Large intestine (tissue), 3 donors: ENCODE data around the gene LRRC70. TPM values are rescaled to one million over a fixed set of nuclear protein-coding genes. Genes with fewer than 3 reads are reported as not detected.

ENCODE experiments used
- DNase-seq, 2 donors: peaks; one replicate each; pipeline versions ENCODE4 v3.0.0 to v3.0.0-alpha.2; 2013
- H3K27ac ChIP-seq: one replicate; pipeline ENCODE4 v1.5.1; 2013; ENCODE audit warnings: low read length
- H3K27me3 ChIP-seq: 2 replicates; pipeline ENCODE4 v1.6.1; 2013; ENCODE audit warnings: low read length; ENCODE audit not compliant: control insufficient read depth, insufficient read depth
- H3K36me3 ChIP-seq: 2 replicates; pipeline ENCODE4 v1.6.1; 2013; ENCODE audit warnings: low read length; ENCODE audit not compliant: control insufficient read depth, insufficient read depth
- H3K4me1 ChIP-seq: one replicate; pipeline ENCODE4 v1.6.1; 2013; ENCODE audit warnings: low read length; ENCODE audit not compliant: control insufficient read depth, insufficient read depth
- H3K4me3 ChIP-seq: one replicate; pipeline ENCODE4 v1.5.1; 2013; ENCODE audit warnings: low read length
- H3K9me3 ChIP-seq: one replicate; pipeline ENCODE4 v1.6.1; 2013; ENCODE audit warnings: mild to moderate bottlenecking, low read depth, low read length, moderate library complexity; ENCODE audit not compliant: control insufficient read depth
- WGBS: methylation state at CpG from one replicate; pipeline ENCODE4 v1.1.5; 2013; ENCODE audit warnings: low lambda C conversion rate; ENCODE audit not compliant: insufficient coverage; 5-methylcytosine and 5-hydroxymethylcytosine counted together
- polyA plus RNA-seq: library from polyadenylated mRNA; unstranded; fragments of 120-200 nt; gene quantifications from one replicate; pipeline ENCODE4 v1.2.1, GENCODE V29; 2013

The LRRC70 gene
- polyA plus RNA-seq, 1 donor, result 4.2 TPM

DNA sequence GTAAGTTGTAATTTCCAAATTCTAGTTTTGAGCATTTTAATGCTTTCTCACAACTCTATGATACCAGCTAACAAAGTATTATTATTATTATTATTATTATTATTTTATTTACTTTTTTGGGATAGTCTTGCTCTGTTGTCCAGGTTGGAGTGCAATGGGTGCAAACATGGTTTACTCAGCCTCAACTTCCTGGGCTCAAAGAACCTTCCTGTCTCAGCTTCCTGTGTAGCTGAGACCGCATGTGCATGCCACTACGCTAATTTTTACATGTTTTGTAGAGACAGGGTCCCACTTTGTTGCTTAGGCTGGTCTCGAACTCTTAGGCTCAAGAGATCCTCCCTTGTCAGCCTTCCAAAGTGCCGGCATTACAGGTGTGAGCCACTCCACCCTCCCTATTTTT, 27.0 kb downstream of the LRRC70 start:
- H3K27me3 ChIP-seq, result no peaks in the 10 kb centered on the region
- 90% methylated on average over 2 of the region's 4 CpGs for WGBS

DNA sequence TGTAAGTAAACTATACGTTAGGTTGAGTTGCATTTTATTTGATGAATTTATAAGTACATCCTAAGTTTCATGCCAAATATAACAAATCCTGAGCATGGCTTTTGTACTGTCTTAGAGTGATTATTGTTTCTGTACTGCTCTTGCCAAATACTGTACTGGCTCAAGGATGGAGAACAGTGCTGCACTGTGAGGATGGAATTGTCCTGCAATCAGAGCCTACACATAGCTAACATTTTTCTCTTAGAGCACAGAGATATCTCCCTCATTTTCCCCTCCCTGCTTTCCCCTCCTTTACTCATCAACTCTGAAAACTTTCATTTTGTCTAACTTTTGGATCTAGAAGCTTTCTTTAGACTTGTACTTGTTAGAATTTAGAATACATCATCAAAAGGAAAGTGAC, 28.3 kb downstream of the LRRC70 start:
- no peak overlapping the region for H3K27ac ChIP-seq
- no peaks in the 10 kb centered on the region for H3K9me3 ChIP-seq
- no peaks in the 10 kb centered on the region for H3K4me1 ChIP-seq
- no peak for DNase-seq
- WGBS, result 80% methylated on average over 1 of the region's 1 CpG
- H3K27me3 ChIP-seq, result no peaks in the 10 kb centered on the region
- H3K4me3 ChIP-seq, result no peak overlapping the region
- peaks cover 13% of the 10 kb centered on the region for H3K36me3 ChIP-seq

More for the DNA sequence above, 27.0 kb downstream of the LRRC70 start:
- DNase-seq, result no peak
- Histone ChIP-seq H3K36me3 (peaks cover 13% of the 10 kb centered on the region), H3K9me3 (no peaks in the 10 kb centered on the region), H3K27ac (no peak overlapping the region), H3K4me3 (no peak overlapping the region), H3K4me1 (no peaks in the 10 kb centered on the region)

DNA sequence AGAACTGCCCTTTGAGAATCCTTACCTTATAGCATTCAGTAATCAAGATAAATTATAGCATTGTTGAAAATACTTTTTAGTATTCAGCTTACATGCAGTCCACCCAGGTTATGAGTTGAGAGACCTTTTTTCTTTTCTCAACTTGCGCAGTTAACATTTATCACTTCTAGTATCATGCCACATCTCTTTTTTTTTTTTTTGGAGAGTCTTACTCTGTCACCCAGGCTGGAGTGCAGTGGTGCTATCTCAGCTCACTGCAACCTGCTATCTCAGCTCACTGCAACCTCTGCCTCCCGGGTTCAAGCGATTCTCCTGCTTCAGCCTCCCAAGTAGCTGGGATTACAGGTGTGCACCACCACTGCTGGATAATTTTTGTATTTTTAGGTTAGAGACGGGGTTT, 29.0 kb downstream of the LRRC70 start:
- H3K9me3 ChIP-seq, result no peaks in the 10 kb centered on the region
- no peak overlapping the region for H3K4me3 ChIP-seq
- DNase-seq, result no peak
- no peaks in the 10 kb centered on the region for H3K27me3 ChIP-seq
- WGBS, result no CpG with 5 or more reads among the region's 4 CpGs
- peaks cover 11% of the 10 kb centered on the region for H3K36me3 ChIP-seq
- H3K4me1 ChIP-seq, result no peaks in the 10 kb centered on the region
- H3K27ac ChIP-seq, result no peak overlapping the region

DNA sequence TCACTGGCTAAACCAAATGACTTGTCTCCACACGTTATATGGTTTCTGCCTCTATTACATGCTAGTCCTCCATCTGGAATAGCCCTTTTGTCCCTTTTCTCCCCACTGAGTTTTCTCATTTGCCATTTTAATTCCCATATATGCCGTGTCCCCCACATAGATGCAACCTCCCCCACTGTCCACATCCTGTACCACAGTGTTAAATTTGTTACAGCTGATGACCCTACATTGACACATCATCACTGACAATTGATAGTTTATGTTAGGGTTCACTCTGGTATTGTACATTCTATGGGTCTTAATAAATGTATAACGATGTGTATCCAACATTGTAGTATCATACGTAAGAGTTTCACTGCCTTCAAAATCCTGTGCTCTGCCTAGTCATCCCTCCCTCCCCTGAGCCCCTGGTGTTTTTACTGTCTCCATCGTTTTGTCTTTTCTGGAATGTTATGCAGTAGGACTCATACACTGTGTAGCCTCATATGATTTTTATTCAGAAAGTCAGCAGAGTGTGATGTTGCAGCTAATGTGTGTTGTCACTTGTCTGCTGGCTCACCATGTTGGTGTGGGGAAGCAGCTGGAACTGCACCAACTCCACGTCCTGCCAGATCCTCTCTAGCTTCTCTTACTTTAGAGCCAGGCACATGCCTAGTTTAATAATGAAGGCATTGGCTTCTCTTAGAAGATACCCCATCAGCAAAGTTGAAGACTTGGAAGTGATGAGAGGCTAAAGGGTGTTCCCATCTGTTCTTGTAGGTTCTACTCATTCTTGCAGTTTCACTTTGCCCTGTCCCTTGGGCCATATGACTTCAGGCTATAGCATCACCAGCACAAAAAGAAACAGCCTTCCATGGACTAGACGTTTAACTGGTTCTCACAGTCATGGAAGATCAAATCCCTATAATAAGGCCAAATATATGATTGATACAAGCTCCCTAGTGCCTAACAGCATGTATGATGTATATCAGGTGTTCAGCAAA, 30.2 kb downstream of the LRRC70 start:
- Histone ChIP-seq H3K27ac (no peak overlapping the region), H3K4me1 (no peaks in the 10 kb centered on the region), H3K9me3 (no peaks in the 10 kb centered on the region), H3K36me3 (peaks cover 6% of the 10 kb centered on the region), H3K4me3 (no peak overlapping the region), H3K27me3 (no peaks in the 10 kb centered on the region)
- no peak for DNase-seq
- 100% methylated on average over 2 of the region's 7 CpGs for WGBS

DNA sequence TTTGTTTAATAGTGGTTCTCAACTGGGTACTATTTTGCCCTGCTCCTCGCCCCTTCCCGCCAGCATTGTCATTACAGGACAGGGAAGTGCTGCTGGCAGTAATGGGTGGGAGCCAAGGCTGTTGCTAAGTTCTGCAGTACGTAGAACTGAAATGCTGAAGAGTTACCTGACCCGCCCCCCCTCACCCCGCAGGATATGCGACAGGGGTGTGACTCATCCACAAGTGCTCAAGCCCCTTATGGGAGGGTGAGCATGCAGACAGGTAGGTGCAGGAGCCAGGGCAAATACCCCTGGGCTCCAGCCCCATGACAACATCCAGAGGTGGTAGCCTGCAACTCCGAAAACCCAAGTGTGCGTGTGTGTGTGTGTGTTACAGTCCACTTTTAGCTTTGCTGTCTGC, 35.7 kb downstream of the LRRC70 start:
- DNase-seq, result no peak
- no peaks in the 10 kb centered on the region for H3K27me3 ChIP-seq
- no CpG with 5 or more reads among the region's 8 CpGs for WGBS
- no peak overlapping the region for H3K27ac ChIP-seq
- H3K36me3 ChIP-seq, result peaks cover 7% of the 10 kb centered on the region
- H3K9me3 ChIP-seq, result peaks cover 6% of the 10 kb centered on the region
- no peak overlapping the region for H3K4me3 ChIP-seq
- no peaks in the 10 kb centered on the region for H3K4me1 ChIP-seq

DNA sequence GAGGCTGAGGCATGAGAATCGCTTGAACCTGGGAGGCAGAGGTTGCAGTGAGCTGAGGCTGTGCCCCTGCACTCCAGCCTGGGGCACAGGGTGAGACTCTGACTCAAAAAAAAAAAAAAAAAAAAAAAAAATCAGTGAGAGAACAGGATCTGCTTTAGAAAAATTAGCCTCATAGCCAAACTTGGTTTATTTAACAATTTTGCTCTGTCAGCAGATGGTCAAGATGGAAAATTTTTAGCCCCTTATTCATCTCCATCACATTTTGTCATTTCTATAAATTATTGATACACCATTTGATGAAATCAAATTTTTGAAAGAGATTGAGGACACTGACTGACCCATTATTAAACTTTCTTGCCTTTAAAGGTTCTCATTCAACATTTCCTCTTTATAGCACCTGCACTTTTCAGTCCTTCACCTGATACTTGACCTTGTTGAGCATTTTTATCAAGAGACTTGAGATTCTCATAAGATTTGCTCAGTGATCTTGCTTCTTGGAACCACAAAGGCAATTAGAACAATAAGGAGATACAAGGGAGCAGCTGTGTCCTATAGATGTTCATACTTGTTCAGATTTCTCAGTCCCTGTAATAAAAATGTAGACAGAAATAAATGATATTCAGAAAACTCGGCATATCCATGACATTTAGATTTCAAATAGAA, 38.1 kb downstream of the LRRC70 start:
- whole genome bisulfite sequencing, result 89% methylated on average over 1 of the region's 2 CpGs
- DNase-seq, result no peak
- no peak overlapping the region for H3K4me3 ChIP-seq
- H3K4me1 ChIP-seq, result no peaks in the 10 kb centered on the region
- H3K9me3 ChIP-seq, result peaks cover 6% of the 10 kb centered on the region
- H3K36me3 ChIP-seq, result peaks cover 4% of the 10 kb centered on the region
- no peaks in the 10 kb centered on the region for H3K27me3 ChIP-seq
- no peak overlapping the region for H3K27ac ChIP-seq

DNA sequence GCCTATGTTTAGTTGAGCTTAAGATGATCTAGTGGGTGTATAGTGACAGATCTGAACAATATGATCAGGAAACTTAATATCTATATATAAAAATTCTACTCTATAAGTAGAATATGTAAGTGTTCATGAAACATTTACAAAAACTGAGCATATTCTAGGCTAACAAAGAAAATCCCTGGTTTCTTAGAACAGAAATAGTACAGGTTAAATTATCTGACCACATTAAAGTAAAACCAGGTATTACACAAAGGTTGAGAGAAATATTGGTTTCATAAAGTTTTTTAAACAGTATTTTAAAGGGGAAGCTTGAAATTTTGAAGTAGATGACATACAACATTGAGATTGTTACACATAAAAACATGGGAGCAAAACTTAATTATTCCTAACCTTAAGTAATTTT, 39.3 kb downstream of the LRRC70 start:
- Histone ChIP-seq H3K4me1 (no peaks in the 10 kb centered on the region), H3K36me3 (peaks cover 4% of the 10 kb centered on the region), H3K27me3 (no peaks in the 10 kb centered on the region), H3K9me3 (peaks cover 6% of the 10 kb centered on the region), H3K4me3 (no peak overlapping the region), H3K27ac (no peak overlapping the region)
- no peak for DNase-seq

DNA sequence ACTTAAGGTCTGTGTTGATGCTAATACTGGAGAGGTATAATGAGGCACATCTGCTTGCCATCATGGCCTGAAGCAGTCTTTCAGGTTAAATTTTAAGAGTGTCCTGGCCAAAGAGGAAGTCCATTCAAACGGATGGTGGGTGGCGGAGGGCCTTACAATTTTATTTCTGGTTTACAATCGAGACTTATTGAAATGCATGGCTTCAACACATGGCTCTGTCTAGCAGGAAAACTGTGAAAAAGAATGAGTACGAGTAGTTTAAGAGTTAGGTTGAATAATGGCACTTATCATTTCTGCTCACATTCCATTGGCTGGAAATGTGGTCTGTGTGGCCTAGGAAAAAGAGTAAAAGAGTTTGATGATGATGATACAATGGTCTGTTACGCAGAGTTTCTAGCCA, 42.1 kb downstream of the LRRC70 start:
- no peaks in the 10 kb centered on the region for H3K36me3 ChIP-seq
- 92% methylated on average over 3 of the region's 5 CpGs for WGBS
- no peaks in the 10 kb centered on the region for H3K9me3 ChIP-seq

DNA sequence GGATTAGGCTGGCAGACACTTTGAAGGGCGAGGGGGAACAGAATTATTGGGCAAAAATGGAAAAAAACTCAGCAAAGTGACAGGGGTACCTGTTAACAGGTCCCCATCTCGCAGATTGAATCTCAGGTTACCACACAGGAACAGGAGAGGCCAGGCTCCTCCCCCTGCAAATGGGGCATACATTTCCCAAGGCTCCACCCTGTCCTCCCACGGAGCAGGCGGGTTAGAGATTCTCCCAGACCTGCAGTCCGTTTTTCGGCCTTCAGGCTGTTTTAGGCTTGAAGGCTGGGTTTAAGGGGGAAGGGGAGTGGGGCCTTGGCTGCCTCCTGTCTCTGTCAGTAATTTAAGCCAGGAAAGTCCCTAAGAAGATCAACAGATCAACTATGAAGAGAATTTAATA, 42.7 kb downstream of the LRRC70 start:
- WGBS, result no CpG with 5 or more reads among the region's 6 CpGs
- no peak for DNase-seq
- no peaks in the 10 kb centered on the region for H3K36me3 ChIP-seq

More for the DNA sequence above, 42.1 kb downstream of the LRRC70 start:
- no peak for DNase-seq
- Histone ChIP-seq H3K4me1 (no peaks in the 10 kb centered on the region), H3K27me3 (no peaks in the 10 kb centered on the region), H3K27ac (no peak overlapping the region), H3K4me3 (no peak overlapping the region)

DNA sequence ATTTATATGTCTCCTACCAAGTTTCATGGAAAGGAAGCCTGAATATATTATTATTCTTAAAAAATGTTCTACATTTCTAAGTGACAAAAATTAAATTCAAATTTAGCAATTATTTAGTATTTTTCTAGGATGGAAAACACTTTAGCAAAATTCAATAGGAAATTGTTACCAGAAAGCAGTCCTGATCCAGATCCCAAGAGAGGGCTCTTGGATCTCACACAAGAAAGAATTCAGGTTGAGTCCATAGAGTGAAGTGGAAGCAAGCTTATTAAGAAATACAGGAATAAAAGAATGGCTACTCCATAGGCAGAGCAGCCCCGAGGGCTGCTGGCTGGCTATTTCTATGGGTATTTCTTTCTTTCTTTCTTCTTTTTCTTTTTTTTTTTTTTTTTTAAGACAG, 44.7 kb downstream of the LRRC70 start:
- no peak for DNase-seq
- Histone ChIP-seq H3K36me3 (peaks cover 7% of the 10 kb centered on the region), H3K9me3 (no peaks in the 10 kb centered on the region), H3K4me1 (no peaks in the 10 kb centered on the region), H3K4me3 (no peak overlapping the region), H3K27me3 (no peaks in the 10 kb centered on the region), H3K27ac (no peak overlapping the region)
- WGBS, result 100% methylated on average over 1 of the region's 1 CpG

More for the DNA sequence above, 42.7 kb downstream of the LRRC70 start:
- Histone ChIP-seq H3K27ac (no peak overlapping the region), H3K9me3 (no peaks in the 10 kb centered on the region), H3K4me3 (no peak overlapping the region), H3K4me1 (no peaks in the 10 kb centered on the region), H3K27me3 (no peaks in the 10 kb centered on the region)
